ENCODE data around the gene CBL. TPM values are rescaled to one million over a fixed set of nuclear protein-coding genes. Genes with fewer than 3 reads are reported as not detected.
"Not testable (repeated sequence)": the region's sequence is repeated elsewhere in the genome, so short reads cannot be mapped to it uniquely, and the experiment has no call there.

Gene CBL
- total RNA-seq = 10 to 100 TPM; 45.1 to 45.2 TPM

DNA sequence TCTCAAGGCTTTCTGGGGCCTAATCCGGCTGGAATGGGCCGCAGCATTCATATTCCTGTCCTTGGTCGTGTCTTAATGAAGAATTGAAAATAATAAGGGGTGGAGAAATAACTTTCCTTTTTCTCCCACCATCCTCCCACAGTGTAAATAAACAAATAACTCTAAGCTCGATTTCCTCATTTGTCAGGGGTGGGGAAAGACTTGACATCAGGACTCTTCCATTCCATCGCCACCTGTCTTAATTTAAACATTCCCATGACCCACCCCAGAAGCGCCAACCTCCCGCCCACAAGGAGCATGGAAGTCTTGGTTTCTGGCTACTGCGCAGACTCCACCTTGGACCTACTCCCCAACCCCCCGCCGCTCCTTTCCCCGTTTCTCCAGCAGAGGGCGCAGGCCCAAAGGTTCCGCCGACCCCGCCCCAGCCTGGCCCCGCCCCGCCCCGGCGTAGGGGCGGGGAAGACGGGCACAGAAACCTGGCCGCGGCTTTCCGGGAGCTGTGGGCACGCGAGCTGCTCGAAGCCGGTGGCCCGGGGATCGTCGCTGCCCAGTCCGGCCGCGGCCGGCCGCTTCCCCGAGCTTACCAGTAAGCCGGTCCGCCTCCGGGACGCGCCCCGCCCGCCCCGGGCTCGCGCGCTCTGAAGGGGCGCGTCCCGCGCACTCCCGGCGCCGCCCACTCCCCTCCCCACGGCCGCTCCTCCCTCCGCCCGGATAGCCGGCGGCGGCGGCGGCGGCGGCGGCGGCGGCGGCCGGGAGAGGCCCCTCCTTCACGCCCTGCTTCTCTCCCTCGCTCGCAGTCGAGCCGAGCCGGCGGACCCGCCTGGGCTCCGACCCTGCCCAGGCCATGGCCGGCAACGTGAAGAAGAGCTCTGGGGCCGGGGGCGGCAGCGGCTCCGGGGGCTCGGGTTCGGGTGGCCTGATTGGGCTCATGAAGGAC is at the start of gene CBL:
Gene CBL, plus strand, starts transcription at position 766 of the 937 bp plus-strand sequence. Its CDS starts 79 bp downstream, at position 845.
- DNase-seq (peak; percentile 97), ATAC-seq (ENCODE audit: low read depth) (peak; percentile 83)
- POLR2A ChIA-PET = interaction anchor here (0.5 to 3.8 kb wide), 25 partner anchors 37 to 888 kb away, joined by 3 to 29 read pairs (median 4); partner anchors contain the start of genes DPAGT1, HINFP, MCAM and NLRX1
- H3K4me3 Mint-ChIP-seq = peak within 1 kb of the TSS; percentile 99
- H3K9me3 Mint-ChIP-seq = no peaks in the 10 kb centered on the region
- H3K36me3 Mint-ChIP-seq = peaks cover 3% of the 10 kb centered on the region
- no peaks in the 10 kb centered on the region for H3K27me3 Mint-ChIP-seq
- peak within 1 kb of the TSS; percentile 90 for H3K27ac Mint-ChIP-seq
- peaks cover 14% of the 10 kb centered on the region for H3K4me1 Mint-ChIP-seq

DNA sequence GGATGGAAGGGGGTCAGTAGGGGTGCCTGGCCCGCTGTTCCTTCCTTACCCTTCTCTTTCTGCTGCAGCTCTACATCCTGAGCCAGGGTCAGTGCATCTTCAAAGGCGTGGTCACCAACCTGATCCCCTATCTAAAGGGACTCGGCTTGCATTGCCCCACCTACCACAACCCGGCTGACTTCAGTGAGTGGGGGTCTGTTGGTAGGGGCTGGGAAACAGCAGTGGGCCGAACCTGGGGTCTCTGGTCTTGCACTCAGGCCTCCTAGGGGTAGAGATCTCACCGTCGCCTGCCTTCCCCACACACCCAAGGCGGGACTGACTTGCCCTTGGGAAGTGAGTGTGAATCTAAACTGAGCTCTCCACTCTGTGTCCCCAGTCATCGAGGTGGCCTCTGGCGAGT is 49.6 kb upstream of the CBL start:
- Mint-ChIP-seq H3K4me1 (peaks cover 7% of the 10 kb centered on the region), H3K27me3 (peaks cover 20% of the 10 kb centered on the region), H3K36me3 (no peaks in the 10 kb centered on the region), H3K9me3 (no peaks in the 10 kb centered on the region), H3K4me3 (no peak overlapping the region), H3K27ac (no peak overlapping the region)
- DNase-seq = no peak
- POLR2A ChIA-PET = no interaction called here
- no peak for ATAC-seq (ENCODE audit: low read depth)

DNA sequence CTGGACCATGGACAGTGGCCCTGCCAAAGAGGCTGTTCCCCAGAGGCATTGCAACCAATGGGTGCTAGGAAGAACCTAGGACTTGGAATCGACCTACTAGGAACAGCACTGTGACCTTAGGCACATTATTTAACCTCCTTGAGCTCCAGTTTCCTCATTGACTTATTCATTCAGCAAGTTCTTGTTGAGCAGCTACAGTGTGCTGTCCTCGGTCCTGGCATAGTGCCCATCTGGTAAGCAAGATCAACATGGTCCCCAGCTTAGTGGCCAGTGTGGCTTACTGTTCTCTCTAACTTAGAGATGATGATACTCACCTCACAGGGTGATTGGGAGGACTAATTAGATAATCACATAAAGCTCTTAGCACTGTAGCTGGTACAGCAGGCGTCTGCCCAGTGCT is 49.1 kb upstream of the CBL start:
- POLR2A ChIA-PET = no interaction called here
- Mint-ChIP-seq H3K9me3 (no peaks in the 10 kb centered on the region), H3K4me3 (no peak overlapping the region), H3K27me3 (peaks cover 14% of the 10 kb centered on the region), H3K4me1 (peaks cover 7% of the 10 kb centered on the region), H3K27ac (no peak overlapping the region), H3K36me3 (no peaks in the 10 kb centered on the region)
- ATAC-seq (ENCODE audit: low read depth) = no peak
- DNase-seq = no peak

DNA sequence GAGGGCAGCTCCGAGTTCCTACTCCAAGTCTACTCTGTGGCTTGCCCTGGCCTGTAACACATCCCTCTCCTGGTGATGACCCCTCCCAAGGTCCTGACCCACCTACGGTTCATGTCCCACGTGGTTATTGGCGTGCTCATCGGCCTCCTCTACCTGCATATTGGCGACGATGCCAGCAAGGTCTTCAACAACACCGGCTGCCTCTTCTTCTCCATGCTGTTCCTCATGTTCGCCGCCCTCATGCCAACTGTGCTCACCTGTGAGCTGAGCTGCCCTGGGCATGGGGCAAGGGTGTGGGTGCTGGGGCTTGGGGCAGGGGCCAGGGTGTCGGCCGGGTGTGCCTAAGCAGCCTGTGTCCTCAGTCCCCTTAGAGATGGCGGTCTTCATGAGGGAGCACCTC is 47.7 kb upstream of the CBL start:
- Mint-ChIP-seq H3K4me1 (peaks cover 7% of the 10 kb centered on the region), H3K27me3 (peaks cover 10% of the 10 kb centered on the region), H3K27ac (no peak overlapping the region), H3K4me3 (no peak overlapping the region), H3K36me3 (no peaks in the 10 kb centered on the region), H3K9me3 (no peaks in the 10 kb centered on the region)
- POLR2A ChIA-PET = no interaction called here
- ATAC-seq (ENCODE audit: low read depth) (no peak), DNase-seq (no peak)

GRCh38 chr11:119160151-119160550 is 46.0 kb upstream of the CBL start:
- POLR2A ChIA-PET = interaction anchor here (2.3 kb wide), 1 partner anchor 9 kb away, joined by 9 read pairs; the partner anchor contains the start of gene NLRX1

DNA sequence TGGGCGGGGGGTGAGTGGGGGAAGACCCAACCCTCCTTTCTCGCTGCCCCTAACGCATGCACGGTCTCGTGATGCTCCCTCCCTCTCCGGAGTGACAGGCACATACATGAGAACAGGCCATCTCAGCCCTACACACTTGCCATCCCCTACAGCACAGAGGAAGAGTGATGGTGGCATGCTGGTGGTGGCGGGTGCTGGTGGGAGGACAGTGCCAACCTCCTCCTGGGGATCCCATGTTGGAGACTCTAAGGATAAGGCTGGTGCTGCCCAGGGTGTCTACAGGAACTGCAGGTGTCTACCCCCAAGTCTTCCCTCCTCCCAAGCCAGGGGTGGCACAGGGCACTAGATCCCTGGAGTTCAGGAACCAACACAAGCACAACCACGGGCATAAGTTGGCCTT is 44.3 kb upstream of the CBL start:
- POLR2A ChIA-PET = no interaction called here
- Mint-ChIP-seq H3K9me3 (no peaks in the 10 kb centered on the region), H3K36me3 (no peaks in the 10 kb centered on the region), H3K4me1 (peaks cover 1% of the 10 kb centered on the region), H3K27me3 (no peaks in the 10 kb centered on the region), H3K4me3 (no peak overlapping the region), H3K27ac (no peak overlapping the region)
- no peak for ATAC-seq (ENCODE audit: low read depth)
- DNase-seq = no peak

More at GRCh38 chr11:119160151-119160550, 46.0 kb upstream of the CBL start:
- Mint-ChIP-seq H3K27me3 (peaks cover 6% of the 10 kb centered on the region), H3K4me1 (peaks cover 7% of the 10 kb centered on the region), H3K27ac (no peak overlapping the region), H3K4me3 (no peak overlapping the region), H3K9me3 (no peaks in the 10 kb centered on the region), H3K36me3 (no peaks in the 10 kb centered on the region)
- DNase-seq (no peak), ATAC-seq (ENCODE audit: low read depth) (no peak)

DNA sequence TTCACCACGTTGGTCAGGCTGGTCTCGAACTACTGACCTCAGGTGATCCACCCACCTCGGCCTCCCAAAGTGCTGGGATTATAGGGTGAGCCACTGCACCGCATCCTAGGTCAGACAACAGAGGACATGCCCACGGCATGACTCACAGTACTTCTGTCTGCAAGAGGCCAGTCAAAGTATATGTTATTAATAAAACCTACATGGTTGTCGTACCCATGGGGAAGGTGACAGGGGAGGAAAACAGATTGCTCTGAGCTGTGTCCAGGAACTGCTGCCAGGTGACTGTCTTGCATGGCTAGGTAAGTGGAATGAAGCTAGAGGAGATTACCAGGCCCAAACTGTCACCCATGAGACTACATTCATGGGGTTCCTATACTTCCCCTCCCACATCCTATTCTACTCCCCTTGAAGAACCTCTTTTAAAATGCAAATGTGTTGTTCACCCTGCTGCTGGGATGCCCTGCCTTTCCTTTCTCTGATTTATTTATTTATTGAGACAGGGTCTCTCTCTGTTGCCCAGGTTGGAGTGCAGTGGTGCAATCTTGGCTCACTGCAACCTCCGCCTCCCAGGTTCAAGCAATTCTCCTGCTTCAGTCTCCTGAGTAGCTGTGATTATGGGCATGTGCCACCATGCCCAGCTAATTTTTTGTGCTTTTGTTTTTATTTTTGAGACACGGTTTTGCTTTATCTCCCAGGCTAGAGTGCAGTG is 39.6 kb upstream of the CBL start:
- peaks cover 2% of the 10 kb centered on the region for H3K36me3 Mint-ChIP-seq
- no peak for DNase-seq
- H3K9me3 Mint-ChIP-seq = no peaks in the 10 kb centered on the region
- H3K4me1 Mint-ChIP-seq = peaks cover 10% of the 10 kb centered on the region
- POLR2A ChIA-PET = no interaction called here
- H3K4me3 Mint-ChIP-seq = no peak overlapping the region
- ATAC-seq (ENCODE audit: low read depth) = no peak
- no peaks in the 10 kb centered on the region for H3K27me3 Mint-ChIP-seq
- no peak overlapping the region for H3K27ac Mint-ChIP-seq

DNA sequence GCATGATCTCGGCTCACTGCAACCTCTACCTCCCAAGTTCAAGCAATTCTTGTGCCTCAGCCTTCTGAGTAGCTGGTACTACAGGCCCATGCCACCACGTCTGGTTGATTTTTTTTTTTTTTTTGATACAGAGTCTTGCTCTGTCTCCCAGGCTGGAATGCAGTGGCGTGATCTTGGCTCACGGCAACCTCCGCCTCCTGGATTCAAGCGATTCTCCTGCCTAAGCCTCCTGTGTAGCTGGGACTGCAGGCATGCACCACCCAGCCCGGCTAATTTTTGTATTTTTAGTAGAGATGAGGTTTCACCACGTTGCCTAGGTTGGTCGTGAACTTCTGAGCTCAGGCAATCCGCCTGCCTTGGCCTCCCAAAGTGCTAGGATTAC is 39.1 kb upstream of the CBL start:
- peaks cover 13% of the 10 kb centered on the region for H3K4me1 Mint-ChIP-seq
- H3K27ac Mint-ChIP-seq; H3K9me3 Mint-ChIP-seq; ATAC-seq (ENCODE audit: low read depth); DNase-seq; H3K36me3 Mint-ChIP-seq; H3K4me3 Mint-ChIP-seq; POLR2A ChIA-PET; H3K27me3 Mint-ChIP-seq: not testable (repeated sequence)

DNA sequence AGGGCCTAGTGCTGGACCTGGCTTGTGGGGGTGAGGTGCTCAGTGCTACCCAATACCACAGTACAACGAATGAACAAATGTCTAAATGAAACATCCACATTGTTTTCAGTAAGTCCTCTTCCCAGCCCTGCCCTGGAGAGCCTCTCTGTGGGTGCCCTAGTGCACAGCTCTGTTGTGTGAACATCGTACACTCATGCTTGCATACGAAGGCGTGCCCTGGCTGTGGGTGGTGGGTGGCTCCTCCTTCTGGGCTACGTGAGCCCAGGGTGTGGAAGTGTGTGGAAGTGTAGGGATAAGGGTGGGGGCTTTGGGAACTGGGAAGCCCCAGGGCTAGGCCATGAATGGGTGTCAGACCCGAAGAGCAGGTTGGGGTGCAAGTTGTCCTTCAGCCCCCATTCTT is 38.2 kb upstream of the CBL start:
- DNase-seq (no peak), ATAC-seq (ENCODE audit: low read depth) (no peak)
- peaks cover 19% of the 10 kb centered on the region for H3K4me1 Mint-ChIP-seq
- peak overlapping the region; percentile 68 for H3K4me3 Mint-ChIP-seq
- no peaks in the 10 kb centered on the region for H3K9me3 Mint-ChIP-seq
- no peaks in the 10 kb centered on the region for H3K27me3 Mint-ChIP-seq
- POLR2A ChIA-PET = interaction anchor here (2.6 kb wide), 1 partner anchor 7 kb away, joined by 9 read pairs; no protein-coding TSS in a partner anchor
- H3K36me3 Mint-ChIP-seq = peaks cover 2% of the 10 kb centered on the region
- peak overlapping the region; percentile 73 for H3K27ac Mint-ChIP-seq

- H3K4me1 Mint-ChIP-seq = peaks cover 19% of the 10 kb centered on the region
- peak; percentile 84 for DNase-seq
- POLR2A ChIA-PET = interaction anchor here (0.5 to 2.6 kb wide), 26 partner anchors 8 to 597 kb away, joined by 3 to 22 read pairs (median 6); partner anchors contain the start of genes ABCG4, C2CD2L, CBL and CENATAC
These were observed 37.5 kb upstream of the CBL start, which contains the start of gene NLRX1 for GRCh38 chr11:119168471-119169281. TSS of gene NLRX1 (plus strand) at chr11:119168725. CDS start at chr11:119171404, 2,679 bp downstream.

GRCh38 chr11:119169282-119169719 is 36.8 kb upstream of the CBL start:
- Mint-ChIP-seq H3K27me3 (no peaks in the 10 kb centered on the region), H3K4me1 (peaks cover 19% of the 10 kb centered on the region), H3K9me3 (no peaks in the 10 kb centered on the region), H3K36me3 (peaks cover 2% of the 10 kb centered on the region), H3K4me3 (peak overlapping the region; percentile 92), H3K27ac (peak overlapping the region; percentile 94)
- peak; percentile 56 for ATAC-seq (ENCODE audit: low read depth)
- POLR2A ChIA-PET = interaction anchor here (0.6 to 2.6 kb wide), 26 partner anchors 8 to 597 kb away, joined by 3 to 22 read pairs (median 6); partner anchors contain the start of genes ABCG4, C2CD2L, CBL and CENATAC
- no peak for DNase-seq

More at GRCh38 chr11:119168471-119169281, 37.5 kb upstream of the CBL start, which contains the start of gene NLRX1:
- peak within 1 kb of the TSS; percentile 92 for H3K4me3 Mint-ChIP-seq
- no peaks in the 10 kb centered on the region for H3K27me3 Mint-ChIP-seq
- H3K9me3 Mint-ChIP-seq = no peaks in the 10 kb centered on the region
- peak; percentile 89 for ATAC-seq (ENCODE audit: low read depth)
- H3K36me3 Mint-ChIP-seq = peaks cover 2% of the 10 kb centered on the region
- peak within 1 kb of the TSS; percentile 94 for H3K27ac Mint-ChIP-seq

DNA sequence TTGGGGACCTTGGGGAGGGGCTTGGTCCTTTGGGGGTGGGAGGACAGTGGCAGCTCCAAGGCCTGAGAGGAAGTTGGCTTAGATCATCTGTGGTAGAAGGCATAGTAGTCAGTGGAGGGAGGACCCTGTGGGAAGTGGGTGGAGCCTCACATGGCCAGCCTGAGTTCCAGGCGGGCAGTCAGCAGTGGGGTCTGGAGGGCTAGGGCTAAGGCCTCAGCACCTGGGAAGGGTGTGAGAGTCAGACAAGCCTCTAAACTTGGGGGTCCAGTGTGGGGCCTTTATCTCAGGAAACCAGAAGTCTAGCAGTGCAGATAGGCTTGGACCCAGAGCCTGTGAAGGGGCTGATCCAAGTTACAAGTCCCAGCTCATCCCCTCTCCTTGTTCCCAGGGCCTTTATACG is 33.6 kb upstream of the CBL start:
- DNase-seq = no peak
- Mint-ChIP-seq H3K27me3 (no peaks in the 10 kb centered on the region), H3K4me1 (peaks cover 19% of the 10 kb centered on the region), H3K36me3 (peaks cover 2% of the 10 kb centered on the region), H3K27ac (no peak overlapping the region), H3K9me3 (no peaks in the 10 kb centered on the region), H3K4me3 (no peak overlapping the region)
- ATAC-seq (ENCODE audit: low read depth) = no peak
- POLR2A ChIA-PET = no interaction called here

Data from activated naive CD8-positive, alpha-beta T cell treated with anti-CD3 and anti-CD28 coated beads, Interleukin-2, amount 10 ng/mL, durations not matched to agents 7 days and 5 days (primary cell).